Prostate gland (tissue), 2 donors: Measurements from ENCODE around the gene UXS1. TPM values are rescaled to one million over a fixed set of nuclear protein-coding genes. Genes with fewer than 3 reads are reported as not detected.

Source experiments
- DNase-seq: peaks from one replicate; pipeline ENCODE4 v3.0.0-alpha.2; 2019; ENCODE audit warnings: low spot score
- H3K27ac ChIP-seq, 2 donors: fragments of 200-600 bp; sonication (generic); 2 replicates each; pipeline ENCODE4 v1.5.1; 2017 to 2019
- H3K27me3 ChIP-seq: fragments of 200-600 bp; sonication (generic); replicated peaks from 2 replicates; pipeline ENCODE4 v1.5.1; 2019; ENCODE audit not compliant: insufficient read depth
- H3K36me3 ChIP-seq, 2 donors: fragments of 200-600 bp; sonication (generic); 1 replicate in 1 of 2; 2 replicates in 1 of 2; pipeline versions ENCODE4 v1.5.1 to v1.8.1; 2017 to 2019
- H3K4me1 ChIP-seq: fragments of 200-600 bp; sonication (generic); replicated peaks from 2 replicates; pipeline ENCODE4 v1.5.1; 2019
- H3K4me3 ChIP-seq, 2 donors: fragments of 200-600 bp; sonication (generic); 2 replicates each; pipeline ENCODE4 v1.5.1; 2017 to 2019
- H3K9me3 ChIP-seq: fragments of 200-600 bp; sonication (generic); 2 replicates; pipeline ENCODE4 v1.5.1; 2017
- CTCF ChIP-seq, 4 experiments: fragments of 200-600 bp in 2 of 4; fragments of 450-650 bp in 2 of 4; sonication (generic) in 2 of 4; IDR thresholded peaks; 1 replicate in 3 of 4; 2 replicates in 1 of 4; pipeline ENCODE4 v1.5.1; 2016 to 2019; ENCODE audit warnings: antibody characterized with exemption in 4 of 4, mild to moderate bottlenecking in 2 of 4, moderate library complexity in 2 of 4
- POLR2A ChIP-seq: fragments of 450-650 bp; IDR thresholded peaks from one replicate; pipeline ENCODE4 v1.6.1; 2016; ENCODE audit warnings: antibody characterized with exemption, mild to moderate bottlenecking
- POLR2AphosphoS5 ChIP-seq: sonication (generic); formaldehyde crosslinking; IDR thresholded peaks from one replicate; pipeline ENCODE4 v1.6.1; 2017; ENCODE audit warnings: antibody characterized with exemption
- WGBS: methylation state at CpG from one replicate; pipeline ENCODE4 v1.1.5; 2018; 5-methylcytosine and 5-hydroxymethylcytosine counted together
- intact Hi-C: fragments of 100-400 bp; cut with DNase I; formaldehyde crosslinking; loops from one replicate; pipeline ENCODE4 v1.14.2; 2022
- total RNA-seq, 2 donors: library from RNA; depleted of rRNA; stranded (reverse); fragments of >200 nt; gene quantifications; one replicate each; pipeline ENCODE4 v1.1.0, GENCODE V29; 2016

UXS1 gene
- total RNA-seq, 2 donors from 2014 or later: 30.7 to 54.8 TPM

GRCh38 chr2:106163948-106164545 lies 30.1 kb downstream of the UXS1 start:
- Histone ChIP-seq H3K4me3 (no peak overlapping the region), H3K27me3 (no peaks in the 10 kb centered on the region), H3K9me3 (no peaks in the 10 kb centered on the region), H3K4me1 (no peaks in the 10 kb centered on the region), H3K27ac (no peak overlapping the region), H3K36me3 (no peaks in the 10 kb centered on the region)
- TF ChIP-seq CTCF (IDR thresholded peaks at IDR 0.05) (no peak), POLR2AphosphoS5 (no peak), POLR2A (no peak)
- intact Hi-C loops: no loop called here
- DNase-seq: no peak
- whole genome bisulfite sequencing: 58% methylated on average over 6 of the region's 6 CpGs

- no peaks in the 10 kb centered on the region for H3K27me3 ChIP-seq
- no peaks in the 10 kb centered on the region for H3K36me3 ChIP-seq
- no peak for TF ChIP-seq CTCF (IDR thresholded peaks at IDR 0.05)
- TF ChIP-seq POLR2AphosphoS5: no peak
- TF ChIP-seq POLR2A: no peak
- DNase-seq: no peak
- H3K9me3 ChIP-seq: no peaks in the 10 kb centered on the region
- no peaks in the 10 kb centered on the region for H3K4me1 ChIP-seq
- intact Hi-C loops: no loop called here
- no peak overlapping the region for H3K27ac ChIP-seq
- H3K4me3 ChIP-seq: no peak overlapping the region
- 87% methylated on average over 11 of the region's 11 CpGs for WGBS
These were observed 31.9 kb downstream of the UXS1 start for GRCh38 chr2:106161938-106162820.

GRCh38 chr2:106161341-106161740 lies 32.8 kb downstream of the UXS1 start:
- TF ChIP-seq CTCF (IDR thresholded peaks at IDR 0.05) (no peak), POLR2A (no peak), POLR2AphosphoS5 (no peak)
- DNase-seq: no peak
- 92% methylated on average over 4 of the region's 4 CpGs for WGBS
- no peaks in the 10 kb centered on the region for H3K27me3 ChIP-seq
- no peak overlapping the region for H3K27ac ChIP-seq
- H3K4me3 ChIP-seq: no peak overlapping the region
- no peaks in the 10 kb centered on the region for H3K4me1 ChIP-seq
- no peaks in the 10 kb centered on the region for H3K36me3 ChIP-seq
- H3K9me3 ChIP-seq: no peaks in the 10 kb centered on the region
- intact Hi-C loops: no loop called here

- H3K36me3 ChIP-seq: no peaks in the 10 kb centered on the region
- intact Hi-C loops: no loop called here
- H3K4me1 ChIP-seq: no peaks in the 10 kb centered on the region
- no peak for TF ChIP-seq POLR2AphosphoS5
- no peak for TF ChIP-seq POLR2A
- no peak for TF ChIP-seq CTCF (IDR thresholded peaks at IDR 0.05)
- DNase-seq: no peak
- 72% methylated on average over 6 of the region's 6 CpGs for WGBS
- no peaks in the 10 kb centered on the region for H3K27me3 ChIP-seq
- H3K27ac ChIP-seq: no peak overlapping the region
- H3K9me3 ChIP-seq: no peaks in the 10 kb centered on the region
- no peak overlapping the region for H3K4me3 ChIP-seq
These were observed 33.3 kb downstream of the UXS1 start for GRCh38 chr2:106160786-106161261.
